SJSA1 (cell line): ENCODE data around the gene FHL2. TPM values are rescaled to one million over a fixed set of nuclear protein-coding genes. Genes with fewer than 3 reads are reported as not detected.

Experiments used
- DNase-seq, 2 experiments: peaks; one replicate each; pipeline ENCODE4 v3.0.0-alpha.2; 2015 to 2020; ENCODE audit warnings: low spot score in 2 of 2, low read depth in 1 of 2
- H3K27ac ChIP-seq: fragments of 250-450 bp; sonication (Bioruptor Pico); 2 replicates; pipeline ENCODE4 v1.5.1; 2020; ENCODE audit warnings: mild to moderate bottlenecking, moderate library complexity
- H3K27me3 ChIP-seq: fragments of 250-450 bp; sonication (Bioruptor Pico); replicated peaks from 2 replicates; pipeline ENCODE4 v1.5.1; 2020; ENCODE audit warnings: mild to moderate bottlenecking, moderate library complexity
- H3K36me3 ChIP-seq: fragments of 250-450 bp; sonication (Bioruptor Pico); 2 replicates; pipeline ENCODE4 v1.5.1; 2020; ENCODE audit warnings: mild to moderate bottlenecking
- H3K4me1 ChIP-seq: fragments of 250-450 bp; sonication (Bioruptor Pico); replicated peaks from 2 replicates; pipeline ENCODE4 v1.6.1; 2021; ENCODE audit warnings: mild to moderate bottlenecking
- H3K4me3 ChIP-seq: fragments of 250-450 bp; sonication (Bioruptor Pico); 2 replicates; pipeline ENCODE4 v1.5.1; 2020; ENCODE audit warnings: mild to moderate bottlenecking
- H3K9me3 ChIP-seq: fragments of 250-450 bp; sonication (Bioruptor Pico); replicated peaks from 2 replicates; pipeline ENCODE4 v1.5.1; 2020; ENCODE audit warnings: mild to moderate bottlenecking
- total RNA-seq: library from RNA; depleted of rRNA; stranded (reverse); fragments of >200 nt; shearing (Covaris generic); gene quantifications from 2 replicates; pipeline ENCODE4 v1.2.3, GENCODE V29; 2014

FHL2 gene
- total RNA-seq, 1 experiment from 2014 or later = 190 TPM

GRCh38 chr2:105387225-105387624, 11.6 kb downstream of the FHL2 start:
- Histone ChIP-seq H3K9me3 (no peaks in the 10 kb centered on the region), H3K4me3 (no peak overlapping the region), H3K4me1 (peaks cover 55% of the 10 kb centered on the region), H3K27me3 (no peaks in the 10 kb centered on the region), H3K27ac (peak overlapping the region; percentile 77), H3K36me3 (peaks cover 86% of the 10 kb centered on the region)
- DNase-seq = no peak

- peaks cover 87% of the 10 kb centered on the region for H3K36me3 ChIP-seq
- H3K4me1 ChIP-seq = peaks cover 55% of the 10 kb centered on the region
- H3K27ac ChIP-seq = no peak overlapping the region
These were observed 12.9 kb downstream of the FHL2 start for GRCh38 chr2:105385731-105386540.

GRCh38 chr2:105384861-105385260, 14.0 kb downstream of the FHL2 start:
- H3K27ac ChIP-seq = no peak overlapping the region
- H3K36me3 ChIP-seq = peaks cover 90% of the 10 kb centered on the region
- DNase-seq = no peak
- no peak overlapping the region for H3K4me3 ChIP-seq
- H3K27me3 ChIP-seq = no peaks in the 10 kb centered on the region
- H3K9me3 ChIP-seq = no peaks in the 10 kb centered on the region
- peaks cover 55% of the 10 kb centered on the region for H3K4me1 ChIP-seq

More at GRCh38 chr2:105385731-105386540, 12.9 kb downstream of the FHL2 start:
- Histone ChIP-seq H3K4me3 (no peak overlapping the region), H3K9me3 (no peaks in the 10 kb centered on the region), H3K27me3 (no peaks in the 10 kb centered on the region)
- DNase-seq = no peak

- no peak overlapping the region for H3K4me3 ChIP-seq
- no peak for DNase-seq
- H3K27me3 ChIP-seq = no peaks in the 10 kb centered on the region
- H3K36me3 ChIP-seq = peaks cover 90% of the 10 kb centered on the region
- H3K27ac ChIP-seq = no peak overlapping the region
- H3K4me1 ChIP-seq = peaks cover 53% of the 10 kb centered on the region
- no peaks in the 10 kb centered on the region for H3K9me3 ChIP-seq
These were observed 14.6 kb downstream of the FHL2 start for GRCh38 chr2:105384216-105384615.

GRCh38 chr2:105383432-105384166, 15.3 kb downstream of the FHL2 start:
- Histone ChIP-seq H3K4me3 (no peak overlapping the region), H3K27me3 (no peaks in the 10 kb centered on the region), H3K27ac (no peak overlapping the region), H3K36me3 (peaks cover 95% of the 10 kb centered on the region), H3K4me1 (peaks cover 54% of the 10 kb centered on the region), H3K9me3 (no peaks in the 10 kb centered on the region)
- no peak for DNase-seq

- DNase-seq = no peak
These were observed 16.7 kb downstream of the FHL2 start for GRCh38 chr2:105382177-105382576.

GRCh38 chr2:105381101-105381668, 17.7 kb downstream of the FHL2 start:
- peak overlapping the region; percentile 73 for H3K27ac ChIP-seq
- peaks cover 60% of the 10 kb centered on the region for H3K4me1 ChIP-seq

More at GRCh38 chr2:105382177-105382576, 16.7 kb downstream of the FHL2 start:
- Histone ChIP-seq H3K4me3 (no peak overlapping the region), H3K36me3 (peaks cover 97% of the 10 kb centered on the region), H3K9me3 (no peaks in the 10 kb centered on the region), H3K27ac (no peak overlapping the region), H3K27me3 (no peaks in the 10 kb centered on the region), H3K4me1 (peaks cover 54% of the 10 kb centered on the region)

GRCh38 chr2:105380432-105381100, 18.3 kb downstream of the FHL2 start:
- Histone ChIP-seq H3K9me3 (no peaks in the 10 kb centered on the region), H3K27ac (peak overlapping the region; percentile 73), H3K27me3 (no peaks in the 10 kb centered on the region), H3K36me3 (peaks cover 98% of the 10 kb centered on the region), H3K4me1 (peaks cover 66% of the 10 kb centered on the region), H3K4me3 (no peak overlapping the region)
- peak in 1 of 2 experiments; percentile 52 for DNase-seq

More at GRCh38 chr2:105381101-105381668, 17.7 kb downstream of the FHL2 start:
- DNase-seq = no peak
- H3K36me3 ChIP-seq = peaks cover 98% of the 10 kb centered on the region
- H3K9me3 ChIP-seq = no peaks in the 10 kb centered on the region
- H3K27me3 ChIP-seq = no peaks in the 10 kb centered on the region
- H3K4me3 ChIP-seq = no peak overlapping the region

- H3K4me3 ChIP-seq = no peak overlapping the region
- H3K9me3 ChIP-seq = no peaks in the 10 kb centered on the region
- peaks cover 74% of the 10 kb centered on the region for H3K4me1 ChIP-seq
- no peaks in the 10 kb centered on the region for H3K27me3 ChIP-seq
- H3K27ac ChIP-seq = peak overlapping the region; percentile 73
- peaks cover 95% of the 10 kb centered on the region for H3K36me3 ChIP-seq
- DNase-seq = no peak
These were observed 19.1 kb downstream of the FHL2 start for GRCh38 chr2:105379741-105380186.

- H3K36me3 ChIP-seq = peaks cover 92% of the 10 kb centered on the region
- no peak overlapping the region for H3K4me3 ChIP-seq
- H3K27ac ChIP-seq = no peak overlapping the region
- no peaks in the 10 kb centered on the region for H3K9me3 ChIP-seq
- DNase-seq = no peak
- peaks cover 82% of the 10 kb centered on the region for H3K4me1 ChIP-seq
- no peaks in the 10 kb centered on the region for H3K27me3 ChIP-seq
These were observed 19.9 kb downstream of the FHL2 start for GRCh38 chr2:105378921-105379383.

- Histone ChIP-seq H3K27ac (no peak overlapping the region), H3K9me3 (no peaks in the 10 kb centered on the region), H3K27me3 (no peaks in the 10 kb centered on the region), H3K4me1 (peaks cover 88% of the 10 kb centered on the region), H3K36me3 (peaks cover 89% of the 10 kb centered on the region), H3K4me3 (no peak overlapping the region)
- DNase-seq = no peak
These were observed 20.5 kb downstream of the FHL2 start for GRCh38 chr2:105378276-105378840.

GRCh38 chr2:105377871-105378270, 21.0 kb downstream of the FHL2 start:
- Histone ChIP-seq H3K36me3 (peaks cover 89% of the 10 kb centered on the region), H3K27me3 (no peaks in the 10 kb centered on the region), H3K4me3 (no peak overlapping the region), H3K4me1 (peaks cover 93% of the 10 kb centered on the region), H3K9me3 (no peaks in the 10 kb centered on the region), H3K27ac (peak overlapping the region; percentile 92)
- no peak for DNase-seq

GRCh38 chr2:105376789-105377240, 22.0 kb downstream of the FHL2 start:
- Histone ChIP-seq H3K4me1 (peaks cover 95% of the 10 kb centered on the region), H3K4me3 (no peak overlapping the region), H3K27ac (peak overlapping the region; percentile 92), H3K9me3 (no peaks in the 10 kb centered on the region), H3K27me3 (no peaks in the 10 kb centered on the region), H3K36me3 (peaks cover 89% of the 10 kb centered on the region)
- peak; percentile 72 to 88 for DNase-seq
